NCI-H345 treated with DMSO at 0.1 percent for 48 hours (cell line): ENCODE data around the gene PBX1.
A peak's percentile ranks its signal among the peaks of the same experiment; 100 is the strongest.

Experiments
- DNase-seq: peaks from one replicate; lab custom pipeline; 2025; ENCODE audit not compliant: unreplicated experiment; lab: John Stamatoyannopoulos, UW

Gene PBX1

DNA sequence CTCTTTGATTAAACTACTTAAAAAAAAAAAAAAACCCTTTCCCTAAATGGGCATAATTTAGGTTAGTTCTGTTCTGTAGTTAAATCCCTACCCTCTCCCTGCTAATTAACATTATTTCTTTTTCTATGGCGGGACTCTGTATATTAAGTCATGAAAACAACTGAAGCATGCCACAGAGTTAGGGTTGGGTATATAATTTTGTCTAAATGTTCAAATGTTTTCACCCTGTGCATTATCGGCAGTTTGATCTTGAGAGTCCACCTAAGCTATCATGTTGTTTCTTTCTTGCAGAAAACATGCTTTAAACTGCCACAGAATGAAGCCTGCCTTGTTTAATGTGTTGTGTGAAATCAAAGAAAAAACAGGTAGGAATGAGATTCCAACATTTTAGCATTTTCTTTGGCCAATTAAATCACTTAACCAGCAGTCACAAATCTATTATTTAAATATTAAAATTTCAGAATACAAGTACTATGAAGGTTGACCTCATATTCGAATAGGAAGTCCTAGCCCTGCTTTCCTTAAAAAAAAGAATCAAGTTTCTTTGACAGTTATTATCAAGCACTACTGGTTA is 4.0 kb downstream of the PBX1 start:
- no peak for DNase-seq

DNA sequence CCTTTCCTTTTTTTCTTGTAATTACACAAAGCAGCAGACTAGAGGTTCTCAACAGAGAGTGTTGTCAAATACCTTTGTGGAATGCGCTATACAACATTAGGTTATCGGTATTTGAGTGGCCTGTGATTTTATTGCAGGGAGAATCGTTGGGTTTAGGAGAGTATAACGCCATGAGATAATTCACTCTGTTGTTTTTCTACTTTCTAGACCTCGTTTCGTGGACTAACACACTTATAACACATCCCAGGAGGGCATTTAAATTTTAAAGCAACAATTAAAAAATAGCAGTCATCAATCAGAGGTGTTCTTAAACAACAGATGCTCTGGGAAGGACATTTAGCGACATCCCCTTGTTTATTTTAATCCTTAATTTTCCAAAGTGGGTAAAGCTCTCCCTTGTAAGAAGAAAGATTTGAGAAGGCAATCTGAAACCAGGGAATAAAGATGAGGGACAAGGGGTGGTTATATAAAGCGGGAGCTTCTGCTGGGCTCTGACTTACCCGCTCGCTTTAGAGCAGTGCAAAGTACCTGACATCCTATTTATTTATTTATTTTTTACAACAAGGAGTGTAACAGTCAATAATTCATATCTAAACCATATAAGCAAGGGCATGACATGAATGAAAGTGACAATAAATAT is 4.9 kb downstream of the PBX1 start:
- no peak for DNase-seq

GRCh38 chr1:164564378-164564777 is 5.4 kb downstream of the PBX1 start:
- no peak for DNase-seq

DNA sequence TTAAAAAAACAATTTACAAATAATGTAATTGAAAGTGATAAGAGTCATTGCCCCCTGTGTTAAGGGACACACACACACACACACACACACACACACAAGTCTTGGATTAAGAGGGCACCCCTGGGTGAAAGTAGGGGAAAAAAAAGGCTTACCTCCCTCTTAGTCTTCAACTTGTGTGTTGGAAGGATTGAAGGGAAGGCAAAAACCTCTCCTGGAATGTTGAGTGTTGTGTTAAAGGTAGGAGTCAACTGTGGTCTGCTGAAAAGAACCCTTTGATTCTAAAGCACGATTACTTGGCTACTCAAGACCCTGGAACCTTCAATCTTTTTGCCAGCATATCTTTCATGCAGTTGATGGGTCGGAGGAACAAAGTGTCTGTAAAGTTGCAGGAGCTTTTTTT is 6.4 kb downstream of the PBX1 start:
- DNase-seq: no peak

GRCh38 chr1:164567774-164568173 is 8.8 kb downstream of the PBX1 start:
- DNase-seq: no peak

GRCh38 chr1:164569241-164569640 is 10.3 kb downstream of the PBX1 start:
- DNase-seq: no peak

GRCh38 chr1:164569866-164570265 is 10.9 kb downstream of the PBX1 start:
- no peak for DNase-seq

- DNase-seq: no peak
Measured at GRCh38 chr1:164571333-164571732, 12.3 kb downstream of the PBX1 start.

DNA sequence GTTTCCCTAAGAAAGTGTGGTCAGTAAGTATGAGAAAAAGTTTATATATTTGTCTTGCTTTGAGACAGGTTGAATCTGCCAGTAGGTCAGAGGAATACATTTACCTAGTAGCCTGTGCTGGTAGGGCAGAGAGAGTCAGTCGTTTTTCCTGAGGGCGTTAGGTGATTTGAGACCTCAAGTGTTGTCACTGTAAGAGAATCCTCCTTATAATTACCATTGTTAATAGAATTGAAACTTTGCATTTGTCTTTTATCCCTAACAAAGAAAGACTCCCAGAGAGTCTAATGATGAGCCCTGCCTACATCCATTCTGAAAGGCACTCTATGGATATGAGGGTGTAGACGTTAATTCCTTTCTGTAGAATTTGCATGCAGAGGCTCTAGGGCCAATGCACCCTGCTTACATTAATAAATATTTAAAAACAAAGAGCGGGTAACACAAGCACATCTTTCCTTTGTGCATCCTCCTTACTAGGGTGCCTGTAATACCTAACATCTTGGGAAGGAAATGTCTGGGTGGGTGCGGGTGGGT is 16.4 kb downstream of the PBX1 start:
- DNase-seq: no peak

DNA sequence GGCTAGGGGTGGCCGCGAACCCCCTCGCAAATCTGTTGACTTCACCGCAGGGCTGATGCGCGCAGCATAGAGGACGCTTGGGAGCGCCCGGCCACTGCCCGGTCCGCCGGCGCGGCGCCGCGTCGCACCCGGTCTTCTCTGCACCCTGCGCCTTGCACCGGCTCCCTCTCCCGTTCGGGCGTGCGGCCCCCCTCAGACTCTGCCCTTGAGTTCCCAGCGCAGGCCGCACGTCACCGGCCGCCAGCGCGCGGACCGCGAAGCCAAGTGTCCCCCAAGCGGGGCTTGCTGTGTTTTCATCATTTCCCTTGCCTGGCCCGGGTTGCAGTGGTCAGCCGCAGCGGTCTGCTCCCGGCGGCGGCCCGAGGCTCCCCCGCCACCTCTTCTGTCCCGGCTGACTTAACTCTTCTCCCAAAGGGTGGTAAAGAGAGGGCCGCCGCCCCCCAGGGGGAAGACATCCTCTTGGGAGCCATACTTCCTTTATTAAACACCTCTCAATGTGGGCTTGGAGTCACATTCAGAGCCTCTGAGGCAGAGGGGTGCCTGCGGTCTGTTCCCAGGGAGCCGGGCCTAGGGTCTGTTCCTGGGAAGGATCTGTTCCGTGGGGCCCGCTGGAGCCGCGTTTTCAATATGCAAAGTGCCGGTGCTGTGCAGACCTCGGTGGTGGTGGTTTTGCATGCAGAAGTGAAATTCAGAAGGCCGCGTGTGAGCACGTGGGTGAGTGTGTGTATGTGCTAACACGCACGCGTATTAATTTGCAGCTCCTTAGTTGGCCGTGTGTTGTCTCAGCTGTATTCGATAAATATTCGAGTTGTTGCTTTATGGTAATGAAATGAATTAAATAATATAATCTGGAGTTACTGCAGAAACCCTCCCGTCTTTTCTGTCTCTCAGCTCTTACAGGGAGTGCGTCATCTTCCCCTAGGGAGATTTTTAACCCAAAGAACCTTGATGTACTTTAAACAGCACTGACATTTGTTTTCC is 17.6 kb downstream of the PBX1 start:
- DNase-seq: no peak

DNA sequence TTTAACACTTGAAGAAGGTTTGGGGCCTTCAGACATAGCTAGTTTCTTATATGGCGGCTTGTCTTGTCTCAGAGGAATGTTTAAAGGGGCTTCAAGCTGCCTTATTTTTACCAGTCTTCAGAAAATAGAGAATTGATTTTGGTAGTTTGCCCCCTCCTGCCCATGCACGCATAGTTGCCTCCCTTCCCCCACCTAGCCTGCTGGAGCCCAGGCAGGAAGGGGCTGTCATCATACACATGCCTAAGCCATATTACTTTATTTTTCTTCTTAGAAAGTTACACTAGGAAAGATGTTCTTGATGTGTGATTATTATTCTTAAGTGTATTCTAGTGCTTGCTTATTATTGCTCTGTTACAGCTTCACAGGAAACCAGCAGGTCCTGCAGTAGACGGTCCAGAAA is 18.3 kb downstream of the PBX1 start:
- DNase-seq: no peak

DNA sequence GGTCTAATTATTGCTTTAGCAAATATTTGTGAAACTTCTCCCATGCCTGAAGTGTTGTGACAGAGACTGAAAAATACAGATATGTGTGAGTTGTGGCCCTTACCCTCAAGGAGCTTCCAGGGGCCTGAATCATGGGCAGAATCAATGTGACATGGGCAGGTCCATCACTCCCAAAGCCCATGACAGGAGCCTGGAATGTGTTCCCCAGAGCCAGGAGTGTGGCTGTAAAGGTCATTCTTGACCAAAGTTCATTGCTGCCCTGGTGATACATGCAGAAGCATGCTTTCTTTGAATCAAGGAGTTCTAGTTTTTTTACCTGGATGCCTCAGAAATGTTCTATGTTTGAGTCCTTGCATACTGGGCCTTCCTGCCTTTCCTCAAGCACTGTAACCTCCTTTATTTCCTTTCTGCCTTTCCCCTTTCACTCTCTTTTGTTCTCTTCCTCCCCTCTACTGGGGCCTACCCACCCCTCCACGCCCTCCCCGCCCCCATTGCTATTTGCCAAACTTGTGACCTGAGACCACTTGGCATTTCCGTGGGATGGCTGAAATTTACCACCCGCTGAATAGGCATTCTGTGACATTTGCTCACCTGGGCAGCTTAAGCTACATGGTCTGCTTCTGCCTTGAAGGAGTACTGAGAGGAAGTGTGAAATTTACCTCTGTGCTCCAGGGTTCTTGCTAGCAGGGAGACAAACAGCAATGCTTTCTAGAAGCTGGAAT is 19.7 kb downstream of the PBX1 start:
- DNase-seq: no peak

DNA sequence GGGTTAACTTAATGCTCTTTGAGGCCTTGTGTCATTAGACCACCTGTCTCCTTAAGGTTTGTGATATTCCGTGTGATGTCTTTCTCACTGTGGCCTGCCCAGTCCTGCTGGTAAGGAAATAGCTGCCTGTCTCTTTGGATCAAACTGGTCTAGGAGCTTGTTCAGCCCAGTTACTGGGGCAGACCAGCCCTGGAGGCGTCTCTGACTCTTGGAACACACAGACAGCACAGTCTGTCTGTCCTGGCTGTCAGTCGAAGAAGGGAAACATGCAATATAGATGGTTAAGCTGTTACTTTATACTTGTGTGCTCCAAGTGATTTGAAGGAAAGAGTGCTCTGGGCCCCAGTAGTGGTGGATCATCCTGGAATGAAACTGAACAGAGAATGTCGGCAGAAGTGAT is 20.4 kb downstream of the PBX1 start:
- no peak for DNase-seq

DNA sequence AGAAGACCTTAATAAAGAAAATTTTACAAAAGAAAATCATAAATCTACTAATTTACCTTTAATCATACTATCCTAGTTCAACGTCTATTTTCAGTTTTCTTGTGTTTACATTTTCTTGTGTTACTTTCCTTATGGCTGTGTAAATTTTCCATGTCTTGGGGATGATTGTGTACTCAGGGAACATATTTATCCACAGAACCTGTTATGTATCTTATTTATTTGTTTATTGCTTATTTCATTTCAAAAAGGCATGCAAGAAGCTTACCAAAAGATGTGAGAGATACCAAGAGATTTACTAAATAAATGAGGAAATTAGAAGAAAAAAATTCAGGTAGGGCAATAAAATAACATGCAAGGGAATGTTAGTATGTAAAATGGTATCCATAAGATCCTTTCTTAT is 22.8 kb downstream of the PBX1 start:
- no peak for DNase-seq

- no peak for DNase-seq
Measured at GRCh38 chr1:164583196-164583595, 24.2 kb downstream of the PBX1 start.

- no peak for DNase-seq
Measured at GRCh38 chr1:164583835-164584539, 25.0 kb downstream of the PBX1 start.

DNA sequence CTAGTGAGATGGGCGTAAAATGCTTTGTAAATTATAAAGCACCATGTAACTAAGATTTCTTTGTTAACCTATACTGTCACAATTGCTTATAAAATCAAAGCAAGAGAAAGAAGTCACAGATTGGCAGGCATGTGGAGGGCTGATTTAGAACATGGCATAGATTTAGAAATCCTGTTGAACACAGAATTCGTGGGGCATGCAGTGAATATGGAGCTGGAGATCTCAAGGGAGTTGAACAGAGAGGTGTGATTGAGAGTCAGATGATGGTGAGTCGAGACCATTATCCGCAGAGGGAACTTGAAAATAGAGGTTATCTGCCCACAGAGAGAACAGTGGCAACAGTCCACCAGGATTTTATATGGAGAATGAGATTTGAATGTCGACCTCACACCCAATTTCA is 27.6 kb downstream of the PBX1 start:
- no peak for DNase-seq

GRCh38 chr1:164587617-164588501 is 28.9 kb downstream of the PBX1 start:
- peak; percentile 87 for DNase-seq

- peak; percentile 45 for DNase-seq
Measured at GRCh38 chr1:164588516-164589341, 29.7 kb downstream of the PBX1 start.
